Panc1 (cell line): ENCODE measurements around the gene CFAP57. TPM values are rescaled to one million over a fixed set of nuclear protein-coding genes. Genes with fewer than 3 reads are reported as not detected.

Experiments
- ATAC-seq: fragments of 200-7000 bp; cut with Tn5 transposase; 2 replicates; pipeline ENCODE4 v1.9.1; 2020; ENCODE audit warnings: mild to moderate bottlenecking, moderate library complexity
- BruUV-seq: library from RNA; stranded (reverse); fragments of 400-500 nt; replicated peaks from 2 replicates; lab custom pipeline; 2021; lab: Mats Ljungman, UMichigan
- CTCF ChIA-PET: fragments of 300-600 bp; sonication (Branson Sonifier 250); formaldehyde crosslinking; loops from one replicate; lab custom pipeline; 2022; ENCODE audit warnings: antibody characterized with exemption; lab: Charles Lee
- POLR2A ChIA-PET: fragments of 300-600 bp; sonication (Branson Sonifier 250); formaldehyde crosslinking; loops from one replicate; lab custom pipeline; 2022; ENCODE audit warnings: antibody characterized with exemption; lab: Charles Lee
- DNase-seq: peaks from one replicate; pipeline ENCODE4 v3.0.0-alpha.2; 2010; ENCODE audit warnings: low read depth, low spot score
- H3K27ac ChIP-seq: 2 replicates; pipeline ENCODE4 v1.5.1; 2011; ENCODE audit warnings: mild to moderate bottlenecking, low read length, inconsistent platforms
- H3K27me3 ChIP-seq: fragments of 200-500 bp; sonication (Bioruptor generic); 2 replicates; pipeline ENCODE4 v1.6.0; 2014; ENCODE audit warnings: low read length, inconsistent platforms; ENCODE audit not compliant: control insufficient read depth, insufficient read depth
- H3K36me3 ChIP-seq: fragments of 200-500 bp; sonication (Bioruptor generic); 2 replicates; pipeline ENCODE4 v1.5.1; 2014; ENCODE audit warnings: inconsistent platforms, mild to moderate bottlenecking, low read length, moderate library complexity; ENCODE audit not compliant: control insufficient read depth, insufficient read depth
- H3K4me1 ChIP-seq: 2 replicates; pipeline ENCODE4 v1.5.1; 2011; ENCODE audit warnings: inconsistent platforms, mild to moderate bottlenecking, low read length, moderate library complexity; ENCODE audit not compliant: control insufficient read depth, insufficient read depth
- H3K4me3 ChIP-seq, 2 experiments: 2 replicates each; pipeline ENCODE4 v1.5.1; 2011 to 2012; ENCODE audit warnings: low read depth in 2 of 2, low read length in 2 of 2, mild to moderate bottlenecking in 2 of 2, inconsistent platforms in 1 of 2, moderate library complexity in 1 of 2
- H3K9me3 ChIP-seq: fragments of 200-500 bp; sonication (Bioruptor generic); 2 replicates; pipeline ENCODE4 v1.5.1; 2014; ENCODE audit warnings: low read depth, mild to moderate bottlenecking, inconsistent platforms, low read length, moderate library complexity; ENCODE audit not compliant: control insufficient read depth, insufficient read depth
- POLR2AphosphoS5 ChIP-seq: IDR thresholded peaks from 2 replicates; pipeline ENCODE4 v1.6.1; 2012; ENCODE audit warnings: mild to moderate bottlenecking, low read depth, low read length, moderate library complexity
- SIN3A ChIP-seq: IDR thresholded peaks from 2 replicates; pipeline ENCODE4 v1.6.1; 2012; ENCODE audit warnings: low read depth, mild to moderate bottlenecking, low read length, moderate library complexity, borderline replicate concordance; ENCODE audit not compliant: insufficient read depth
- TCF7L2 ChIP-seq: IDR thresholded peaks from 2 replicates; pipeline ENCODE4 v1.6.1; 2011; ENCODE audit warnings: mild to moderate bottlenecking, low read depth, low read length, inconsistent platforms
- in situ Hi-C: cut with HindIII; loops from 2 replicates; pipeline ENCODE4 v1.10.0; 2016; ENCODE audit warnings: low sequenced_read_pairs, low pct_unique_long_range_greater_than_20kb
- intact Hi-C: fragments of 100-400 bp; cut with micrococcal nuclease; formaldehyde crosslinking; loops from one replicate; pipeline ENCODE4 v1.10.0; 2022; ENCODE audit not compliant: unreplicated experiment
- total RNA-seq: library from RNA; stranded (reverse); gene quantifications from one replicate; pipeline ENCODE4 v1.2.1, GENCODE V29; 2021; ENCODE audit not compliant: unreplicated experiment
- TF ChIP-seq, protein P1 (sequence below): fragments of 450-650 bp; IDR thresholded peaks from 2 replicates; pipeline ENCODE4 v1.5.1; 2017; ENCODE audit warnings: mild to moderate bottlenecking
- TF ChIP-seq, protein P2 (sequence below), 2 experiments: IDR thresholded peaks; 2 replicates each; pipeline ENCODE4 v1.6.1; 2011 to 2012; ENCODE audit warnings: low read depth in 2 of 2, control low read depth in 1 of 2, low read length in 1 of 2, mild to moderate bottlenecking in 1 of 2, moderate library complexity in 1 of 2; ENCODE audit not compliant: insufficient read depth in 1 of 2

CFAP57 gene
- total RNA-seq, 1 experiment from 2014 or later: 0.69 TPM

DNA sequence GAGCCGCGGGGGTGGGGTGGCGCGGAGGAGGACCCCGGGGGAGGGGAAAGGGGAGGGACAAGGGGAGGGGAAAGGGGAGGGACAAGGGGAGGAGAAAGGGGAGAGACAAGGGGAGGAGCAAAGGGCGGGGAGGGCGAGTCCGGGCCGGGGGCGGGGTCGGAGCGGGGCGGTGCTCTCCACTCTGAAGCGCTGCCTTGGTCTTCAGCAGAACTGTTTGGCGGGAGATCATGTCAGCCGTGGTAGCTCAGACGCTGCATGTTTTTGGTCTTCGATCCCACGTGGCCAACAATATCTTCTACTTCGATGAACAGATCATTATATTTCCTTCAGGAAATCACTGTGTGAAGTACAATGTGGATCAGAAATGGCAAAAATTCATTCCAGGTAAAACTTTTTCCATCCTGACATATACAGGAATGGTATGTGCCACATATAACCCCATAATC is 420 bp downstream of the CFAP57 start:
- peak; percentile 25 for DNase-seq
- ChIA-PET POLR2A (interaction anchor here (0.5 to 0.8 kb wide), 2 partner anchors 209 to 514 kb away, joined by 5 to 11 read pairs; no protein-coding TSS in a partner anchor), CTCF (interaction anchor here (0.6 to 1.2 kb wide), 2 partner anchors 26 to 54 kb away, joined by 3 to 4 read pairs; no protein-coding TSS in a partner anchor)
- Histone ChIP-seq H3K36me3 (peaks cover 21% of the 10 kb centered on the region), H3K9me3 (no peaks in the 10 kb centered on the region), H3K4me1 (peaks cover 10% of the 10 kb centered on the region; the same call in 1 of the 2 replicates), H3K4me3 (peak overlapping the region; percentile 91 to 94), H3K27ac (no peak overlapping the region; the same call in none of the 2 replicates), H3K27me3 (no peaks in the 10 kb centered on the region)
- TF ChIP-seq, protein P1, sequence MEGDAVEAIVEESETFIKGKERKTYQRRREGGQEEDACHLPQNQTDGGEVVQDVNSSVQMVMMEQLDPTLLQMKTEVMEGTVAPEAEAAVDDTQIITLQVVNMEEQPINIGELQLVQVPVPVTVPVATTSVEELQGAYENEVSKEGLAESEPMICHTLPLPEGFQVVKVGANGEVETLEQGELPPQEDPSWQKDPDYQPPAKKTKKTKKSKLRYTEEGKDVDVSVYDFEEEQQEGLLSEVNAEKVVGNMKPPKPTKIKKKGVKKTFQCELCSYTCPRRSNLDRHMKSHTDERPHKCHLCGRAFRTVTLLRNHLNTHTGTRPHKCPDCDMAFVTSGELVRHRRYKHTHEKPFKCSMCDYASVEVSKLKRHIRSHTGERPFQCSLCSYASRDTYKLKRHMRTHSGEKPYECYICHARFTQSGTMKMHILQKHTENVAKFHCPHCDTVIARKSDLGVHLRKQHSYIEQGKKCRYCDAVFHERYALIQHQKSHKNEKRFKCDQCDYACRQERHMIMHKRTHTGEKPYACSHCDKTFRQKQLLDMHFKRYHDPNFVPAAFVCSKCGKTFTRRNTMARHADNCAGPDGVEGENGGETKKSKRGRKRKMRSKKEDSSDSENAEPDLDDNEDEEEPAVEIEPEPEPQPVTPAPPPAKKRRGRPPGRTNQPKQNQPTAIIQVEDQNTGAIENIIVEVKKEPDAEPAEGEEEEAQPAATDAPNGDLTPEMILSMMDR: no peak
- TF ChIP-seq, protein P2, sequence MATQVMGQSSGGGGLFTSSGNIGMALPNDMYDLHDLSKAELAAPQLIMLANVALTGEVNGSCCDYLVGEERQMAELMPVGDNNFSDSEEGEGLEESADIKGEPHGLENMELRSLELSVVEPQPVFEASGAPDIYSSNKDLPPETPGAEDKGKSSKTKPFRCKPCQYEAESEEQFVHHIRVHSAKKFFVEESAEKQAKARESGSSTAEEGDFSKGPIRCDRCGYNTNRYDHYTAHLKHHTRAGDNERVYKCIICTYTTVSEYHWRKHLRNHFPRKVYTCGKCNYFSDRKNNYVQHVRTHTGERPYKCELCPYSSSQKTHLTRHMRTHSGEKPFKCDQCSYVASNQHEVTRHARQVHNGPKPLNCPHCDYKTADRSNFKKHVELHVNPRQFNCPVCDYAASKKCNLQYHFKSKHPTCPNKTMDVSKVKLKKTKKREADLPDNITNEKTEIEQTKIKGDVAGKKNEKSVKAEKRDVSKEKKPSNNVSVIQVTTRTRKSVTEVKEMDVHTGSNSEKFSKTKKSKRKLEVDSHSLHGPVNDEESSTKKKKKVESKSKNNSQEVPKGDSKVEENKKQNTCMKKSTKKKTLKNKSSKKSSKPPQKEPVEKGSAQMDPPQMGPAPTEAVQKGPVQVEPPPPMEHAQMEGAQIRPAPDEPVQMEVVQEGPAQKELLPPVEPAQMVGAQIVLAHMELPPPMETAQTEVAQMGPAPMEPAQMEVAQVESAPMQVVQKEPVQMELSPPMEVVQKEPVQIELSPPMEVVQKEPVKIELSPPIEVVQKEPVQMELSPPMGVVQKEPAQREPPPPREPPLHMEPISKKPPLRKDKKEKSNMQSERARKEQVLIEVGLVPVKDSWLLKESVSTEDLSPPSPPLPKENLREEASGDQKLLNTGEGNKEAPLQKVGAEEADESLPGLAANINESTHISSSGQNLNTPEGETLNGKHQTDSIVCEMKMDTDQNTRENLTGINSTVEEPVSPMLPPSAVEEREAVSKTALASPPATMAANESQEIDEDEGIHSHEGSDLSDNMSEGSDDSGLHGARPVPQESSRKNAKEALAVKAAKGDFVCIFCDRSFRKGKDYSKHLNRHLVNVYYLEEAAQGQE (IDR thresholded peaks at IDR 0.05; ENCODE audit: insufficient read depth in 1 of 2, low read depth in 2 of 2, low read length in 1 of 2): no peak
- TF ChIP-seq SIN3A (no peak), TCF7L2 (no peak), POLR2AphosphoS5 (no peak)
- in situ Hi-C loops (no loop called here), intact Hi-C loops (no loop called here)
- ATAC-seq: peak; percentile 80
- no TSS peak for BruUV-seq

DNA sequence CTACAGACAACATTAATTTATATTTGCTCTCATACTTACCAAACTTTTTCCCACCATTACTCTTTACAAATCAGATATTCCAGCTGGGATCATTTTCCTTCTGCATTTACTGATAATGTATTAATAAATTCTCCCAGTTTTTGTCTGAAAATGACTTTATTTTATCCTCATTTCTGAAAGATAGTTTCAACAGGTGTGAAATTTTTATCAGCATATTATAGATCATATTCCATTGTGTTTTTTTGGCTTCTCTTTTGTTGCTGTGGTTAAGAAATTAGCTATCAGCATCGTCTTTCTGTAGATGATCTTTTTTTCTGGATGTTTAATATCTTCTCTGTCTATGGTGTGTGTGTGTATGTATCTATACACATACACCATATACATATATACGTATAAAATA is 2.7 kb downstream of the CFAP57 start:
- DNase-seq: no peak
- H3K4me3 ChIP-seq: no peak overlapping the region
- no peak overlapping the region for H3K27ac ChIP-seq
- peaks cover 3% of the 10 kb centered on the region for H3K36me3 ChIP-seq
- ChIA-PET POLR2A (no interaction called here), CTCF (no interaction called here)
- H3K27me3 ChIP-seq: no peaks in the 10 kb centered on the region
- H3K9me3 ChIP-seq: no peaks in the 10 kb centered on the region
- TF ChIP-seq SIN3A (no peak), POLR2AphosphoS5 (no peak), TCF7L2 (no peak)
- TF ChIP-seq, protein P1: no peak
- TF ChIP-seq, protein P2 (IDR thresholded peaks at IDR 0.05; ENCODE audit: insufficient read depth in 1 of 2, low read depth in 2 of 2, low read length in 1 of 2): no peak
- peaks cover 10% of the 10 kb centered on the region; the same call in 1 of the 2 replicates for H3K4me1 ChIP-seq
- in situ Hi-C loops (no loop called here), intact Hi-C loops (no loop called here)
- no TSS peak for BruUV-seq
- no peak for ATAC-seq
